B cell (primary cell): ENCODE results near the gene NCKAP1. TPM values are rescaled to one million over a fixed set of nuclear protein-coding genes. Genes with fewer than 3 reads are reported as not detected.

Experiments
- ATAC-seq: fragments of 200-7000 bp; cut with Tn5 transposase; one replicate; pipeline ENCODE4 v1.10.0; 2021; ENCODE audit warnings: low read depth, mild to moderate bottlenecking, moderate number of reproducible peaks, moderate library complexity
- CTCF ChIA-PET: fragments of 350-600 bp; sonication (Branson Sonifier 250); formaldehyde crosslinking; loops from one replicate; lab custom pipeline; 2021; ENCODE audit warnings: antibody characterized with exemption, inconsistent platforms; lab: Charles Lee
- POLR2A ChIA-PET: fragments of 350-600 bp; sonication (Branson Sonifier 250); formaldehyde crosslinking; loops from one replicate; lab custom pipeline; 2021; ENCODE audit warnings: antibody characterized with exemption; lab: Charles Lee
- DNase-seq: peaks from one replicate; pipeline ENCODE4 v3.0.0; 2013
- H2AFZ ChIP-seq: 2 replicates; pipeline ENCODE4 v1.6.1; 2012; ENCODE audit warnings: mild to moderate bottlenecking, low read depth, low read length; ENCODE audit not compliant: insufficient read depth, poor library complexity, severe bottlenecking
- H3K27ac ChIP-seq, 2 donors: 1 replicate in 1 of 2; 2 replicates in 1 of 2; pipeline ENCODE4 v1.5.1; 2012 to 2013; ENCODE audit warnings: low read length in 2 of 2, mild to moderate bottlenecking in 2 of 2, moderate library complexity in 1 of 2
- H3K27me3 ChIP-seq, 4 experiments: fragments of 200-600 bp in 1 of 4; sonication (generic) in 1 of 4; replicated peaks in 1 of 4; 1 replicate in 2 of 4; 2 replicates in 2 of 4; pipeline versions ENCODE4 v1.6.1 to v1.7.0; 2013 to 2016; ENCODE audit warnings: low read length in 3 of 4, mild to moderate bottlenecking in 2 of 4, mixed read lengths in 1 of 4, moderate library complexity in 1 of 4; ENCODE audit not compliant: insufficient read depth in 4 of 4, control insufficient read depth in 3 of 4; ENCODE audit errors: control extremely low read depth in 1 of 4
- H3K36me3 ChIP-seq, 2 experiments: replicated peaks in 1 of 2; 1 replicate in 1 of 2; 2 replicates in 1 of 2; pipeline versions ENCODE4 v1.6.1 to v1.7.1; 2013; ENCODE audit warnings: low read length in 1 of 2; ENCODE audit not compliant: insufficient read depth in 2 of 2, control insufficient read depth in 1 of 2; ENCODE audit errors: control extremely low read depth in 1 of 2, extremely low read depth in 1 of 2
- H3K4me1 ChIP-seq, 2 donors: fragments of 200-600 bp in 1 of 2; sonication (generic) in 1 of 2; 1 replicate in 1 of 2; 2 replicates in 1 of 2; pipeline versions ENCODE4 v1.5.1 to v1.6.1; 2013 to 2017; ENCODE audit warnings: low read length in 2 of 2; ENCODE audit not compliant: control insufficient read depth in 2 of 2, insufficient read depth in 2 of 2
- H3K4me2 ChIP-seq: replicated peaks from 2 replicates; pipeline ENCODE3; 2012; ENCODE audit warnings: mild to moderate bottlenecking, low read depth, low read length; ENCODE audit not compliant: poor library complexity, severe bottlenecking
- H3K4me3 ChIP-seq, 5 experiments: fragments of 200-600 bp in 1 of 5; sonication (generic) in 1 of 5; 1 replicate in 3 of 5; 2 replicates in 2 of 5; pipeline versions ENCODE4 v1.5.1 to v1.7.0; 2011 to 2016; ENCODE audit warnings: low read length in 4 of 5, mild to moderate bottlenecking in 4 of 5, low read depth in 2 of 5, control low read depth in 1 of 5, moderate library complexity in 1 of 5; ENCODE audit not compliant: insufficient read depth in 1 of 5; ENCODE audit errors: control extremely low read depth in 1 of 5, extremely low read depth in 1 of 5
- H3K79me2 ChIP-seq: fragments of 200-600 bp; sonication (generic); one replicate; pipeline ENCODE4 v1.6.0; 2016; ENCODE audit warnings: low read length; ENCODE audit not compliant: control insufficient read depth, insufficient read depth
- H3K9ac ChIP-seq: fragments of 200-600 bp; sonication (generic); 2 replicates; pipeline ENCODE4 v1.6.1; 2017; ENCODE audit warnings: mild to moderate bottlenecking, low read length, moderate library complexity
- H3K9me3 ChIP-seq, 3 donors: one replicate each; pipeline versions ENCODE4 v1.6.1 to v1.7.1; 2013; ENCODE audit warnings: low read length in 2 of 3; ENCODE audit not compliant: control insufficient read depth in 2 of 3, insufficient read depth in 1 of 3; ENCODE audit errors: control extremely low read depth in 1 of 3
- H4K20me1 ChIP-seq: 2 replicates; pipeline ENCODE4 v1.6.0; 2012; ENCODE audit warnings: mild to moderate bottlenecking, low read length; ENCODE audit not compliant: insufficient read depth, control insufficient read depth, poor library complexity, severe bottlenecking
- H3K27ac Mint-ChIP-seq: one replicate; pipeline ENCODE4 v1.8.0; 2021; ENCODE audit warnings: mixed read lengths
- H3K27me3 Mint-ChIP-seq: one replicate; pipeline ENCODE4 v1.8.0; 2021; ENCODE audit warnings: mixed read lengths
- H3K4me1 Mint-ChIP-seq: one replicate; pipeline ENCODE4 v1.8.0; 2021; ENCODE audit warnings: mixed read lengths
- H3K4me3 Mint-ChIP-seq: one replicate; pipeline ENCODE4 v1.8.0; 2021; ENCODE audit warnings: mixed read lengths
- H3K9me3 Mint-ChIP-seq: one replicate; pipeline ENCODE4 v1.8.0; 2022; ENCODE audit warnings: mixed read lengths; ENCODE audit not compliant: insufficient read depth
- EZH2 ChIP-seq: IDR thresholded peaks from 2 replicates; pipeline ENCODE4 v1.6.1; 2012; ENCODE audit warnings: borderline replicate concordance, low read depth, mild to moderate bottlenecking, moderate library complexity, low read length; ENCODE audit not compliant: insufficient read depth, poor library complexity, severe bottlenecking
- WGBS: methylation state at CpG from one replicate; pipeline ENCODE4 v1.1.5; 2013; ENCODE audit warnings: missing lambda C conversion rate; ENCODE audit not compliant: insufficient coverage; 5-methylcytosine and 5-hydroxymethylcytosine counted together
- intact Hi-C: fragments of 100-400 bp; cut with micrococcal nuclease; formaldehyde crosslinking; loops from one replicate; pipeline ENCODE4 v1.10.0; 2022
- polyA plus RNA-seq: library from polyadenylated mRNA; depleted of rRNA; stranded (reverse); fragments of >200 nt; gene quantifications from 2 replicates; pipeline ENCODE4 v1.2.3, GENCODE V29; 2012
- total RNA-seq, 2 donors: library from RNA; stranded (reverse); fragments of 120-200 nt in 1 of 2; gene quantifications; 1 replicate in 1 of 2; 2 replicates in 1 of 2; pipeline versions ENCODE4 v1.2.3 to v1.2.4, GENCODE V29; 2013 to 2022
- TF ChIP-seq, protein P1 (sequence below): fragments of 200-600 bp; IDR thresholded peaks from one replicate; pipeline ENCODE4 v1.8.0; 2022; ENCODE audit warnings: antibody characterized with exemption, mild to moderate bottlenecking

Gene NCKAP1
- total and polyA plus RNA-seq, 2 donors (not counting 1 experiment from before 2014, with no cell fraction given): 0.05 TPM; not detected in 1

DNA sequence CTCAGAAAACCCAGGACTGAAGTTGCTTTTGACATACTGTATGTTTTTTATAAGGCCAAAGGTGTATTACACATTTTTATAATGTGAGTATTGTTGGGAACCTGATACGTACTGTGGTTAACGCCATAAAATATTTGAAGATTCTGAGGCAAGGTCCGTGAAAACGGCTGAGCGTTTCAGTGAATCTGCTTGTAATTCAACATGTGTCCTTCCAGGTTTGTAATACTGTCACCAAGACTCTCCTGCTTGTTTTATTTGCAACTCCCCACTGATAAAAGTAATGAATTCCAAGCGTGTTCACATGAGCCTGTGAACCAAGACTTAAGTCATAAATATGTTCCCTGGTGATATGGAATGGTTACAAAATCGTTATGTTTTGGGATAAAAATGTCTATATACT, 148.0 kb downstream of the NCKAP1 start:
- Mint-ChIP-seq H3K9me3 (no peaks in the 10 kb centered on the region), H3K27me3 (no peaks in the 10 kb centered on the region), H3K4me1 (no peaks in the 10 kb centered on the region), H3K27ac (no peak overlapping the region), H3K4me3 (no peak overlapping the region)
- no peak overlapping the region for H3K4me2 ChIP-seq
- H3K36me3 ChIP-seq: no peaks in the 10 kb centered on the region
- H3K27me3 ChIP-seq: no peaks in the 10 kb centered on the region
- no peak overlapping the region for H3K4me3 ChIP-seq
- H3K79me2 ChIP-seq: no peaks in the 10 kb centered on the region
- no peaks in the 10 kb centered on the region for H3K4me1 ChIP-seq
- ChIA-PET CTCF (no interaction called here), POLR2A (no interaction called here)
- intact Hi-C loops: no loop called here
- ATAC-seq (no peak), DNase-seq (no peak)
- WGBS: 95% methylated on average over 5 of the region's 7 CpGs
- H2AFZ ChIP-seq: no peak overlapping the region
- no peaks in the 10 kb centered on the region for H4K20me1 ChIP-seq
- TF ChIP-seq, protein P1, sequence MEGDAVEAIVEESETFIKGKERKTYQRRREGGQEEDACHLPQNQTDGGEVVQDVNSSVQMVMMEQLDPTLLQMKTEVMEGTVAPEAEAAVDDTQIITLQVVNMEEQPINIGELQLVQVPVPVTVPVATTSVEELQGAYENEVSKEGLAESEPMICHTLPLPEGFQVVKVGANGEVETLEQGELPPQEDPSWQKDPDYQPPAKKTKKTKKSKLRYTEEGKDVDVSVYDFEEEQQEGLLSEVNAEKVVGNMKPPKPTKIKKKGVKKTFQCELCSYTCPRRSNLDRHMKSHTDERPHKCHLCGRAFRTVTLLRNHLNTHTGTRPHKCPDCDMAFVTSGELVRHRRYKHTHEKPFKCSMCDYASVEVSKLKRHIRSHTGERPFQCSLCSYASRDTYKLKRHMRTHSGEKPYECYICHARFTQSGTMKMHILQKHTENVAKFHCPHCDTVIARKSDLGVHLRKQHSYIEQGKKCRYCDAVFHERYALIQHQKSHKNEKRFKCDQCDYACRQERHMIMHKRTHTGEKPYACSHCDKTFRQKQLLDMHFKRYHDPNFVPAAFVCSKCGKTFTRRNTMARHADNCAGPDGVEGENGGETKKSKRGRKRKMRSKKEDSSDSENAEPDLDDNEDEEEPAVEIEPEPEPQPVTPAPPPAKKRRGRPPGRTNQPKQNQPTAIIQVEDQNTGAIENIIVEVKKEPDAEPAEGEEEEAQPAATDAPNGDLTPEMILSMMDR: no peak
- TF ChIP-seq EZH2: no peak
- no peak overlapping the region for H3K27ac ChIP-seq
- no peak overlapping the region for H3K9ac ChIP-seq
- H3K9me3 ChIP-seq: peaks cover 0 to 6% (median 0%) of the 10 kb centered on the region in 3 donors

DNA sequence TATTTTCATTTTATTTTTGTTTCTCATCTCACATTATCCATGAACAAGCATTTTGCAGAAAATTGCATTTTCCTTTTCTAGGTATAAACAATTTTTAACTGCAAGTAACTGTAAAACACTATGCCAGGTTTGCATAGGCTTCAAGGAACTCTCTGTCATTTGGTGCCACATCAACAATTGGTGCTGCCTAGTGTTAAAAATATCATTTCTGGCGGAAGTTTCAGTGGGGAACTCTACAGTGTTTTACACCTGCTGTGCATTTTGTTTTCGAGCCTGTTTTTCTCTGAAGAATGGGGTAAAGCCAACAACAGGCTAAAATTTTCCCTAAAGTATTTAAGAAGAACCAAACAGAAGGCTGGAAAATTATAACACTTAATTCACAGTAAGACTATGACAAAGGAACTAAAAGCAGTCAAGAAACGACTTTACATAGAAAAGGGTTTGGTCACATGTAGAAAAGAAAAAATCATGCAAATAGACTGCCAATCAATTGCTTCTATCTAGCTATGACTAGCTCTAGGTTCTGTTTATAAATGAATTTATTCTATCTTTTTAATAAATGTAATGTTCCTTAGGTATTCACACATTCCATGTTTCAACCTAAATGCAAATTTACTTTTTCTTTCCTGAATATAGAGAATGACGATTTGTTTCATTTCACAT, 150.4 kb downstream of the NCKAP1 start:
- no peaks in the 10 kb centered on the region for H3K9me3 ChIP-seq
- DNase-seq: no peak
- no peak overlapping the region for H3K9ac ChIP-seq
- H3K4me3 Mint-ChIP-seq: no peak overlapping the region
- no peaks in the 10 kb centered on the region for H4K20me1 ChIP-seq
- no peaks in the 10 kb centered on the region for H3K36me3 ChIP-seq
- H3K79me2 ChIP-seq: no peaks in the 10 kb centered on the region
- no CpG with 5 or more reads among the region's 4 CpGs for WGBS
- H2AFZ ChIP-seq: no peak overlapping the region
- H3K27ac ChIP-seq: no peak overlapping the region
- ChIA-PET CTCF (no interaction called here), POLR2A (no interaction called here)
- H3K9me3 Mint-ChIP-seq: no peaks in the 10 kb centered on the region
- no peaks in the 10 kb centered on the region for H3K4me1 ChIP-seq
- TF ChIP-seq EZH2: no peak
- TF ChIP-seq, protein P1: no peak
- H3K4me3 ChIP-seq: no peak overlapping the region
- H3K27me3 ChIP-seq: no peaks in the 10 kb centered on the region
- H3K4me2 ChIP-seq: no peak overlapping the region
- H3K27me3 Mint-ChIP-seq: no peaks in the 10 kb centered on the region
- no peaks in the 10 kb centered on the region for H3K4me1 Mint-ChIP-seq
- intact Hi-C loops: no loop called here
- no peak overlapping the region for H3K27ac Mint-ChIP-seq
- ATAC-seq: no peak
